ENCODE measurements around the gene MTCL1. TPM values are rescaled to one million over a fixed set of nuclear protein-coding genes. Genes with fewer than 3 reads are reported as not detected.

MTCL1 gene
- total and polyA plus RNA-seq, 9 donors, result 2.2 to 9.6 (median 6.5) TPM

GRCh38 chr18:8806100-8806797 lies 100.9 kb downstream of the MTCL1 start:
- Histone ChIP-seq H3K36me3 (no peaks in the 10 kb centered on the region), H3K4me3 (no peak overlapping the region), H3K9me3 (no peaks in the 10 kb centered on the region), H3K4me1 (ENCODE audit: insufficient read depth) (no peaks in the 10 kb centered on the region), H3K27me3 (no peaks in the 10 kb centered on the region), H3K27ac (no peak overlapping the region)
- no peak for DNase-seq
- 94 to 97% (median 96%) methylated on average over 6 of the region's 6 CpGs for WGBS, 3 donors
- intact Hi-C loops (cut with DNase I), result no loop called here
- TF ChIP-seq POLR2A (IDR thresholded peaks at IDR 0.05), result no peak
- TF ChIP-seq CTCF (IDR thresholded peaks at IDR 0.05), result no peak
- no peak for TF ChIP-seq EP300 (IDR thresholded peaks at IDR 0.05)

GRCh38 chr18:8806798-8807487 lies 101.6 kb downstream of the MTCL1 start:
- no peak overlapping the region for H3K4me3 ChIP-seq
- no peak overlapping the region for H3K27ac ChIP-seq
- intact Hi-C loops (cut with DNase I), result no loop called here
- 94 to 97% (median 97%) methylated on average over 19 of the region's 19 CpGs for WGBS, 3 donors
- TF ChIP-seq POLR2A (IDR thresholded peaks at IDR 0.05) (no peak), CTCF (IDR thresholded peaks at IDR 0.05) (no peak), EP300 (IDR thresholded peaks at IDR 0.05) (no peak)
- H3K36me3 ChIP-seq, result no peaks in the 10 kb centered on the region
- no peaks in the 10 kb centered on the region for H3K9me3 ChIP-seq
- no peaks in the 10 kb centered on the region for H3K4me1 ChIP-seq (ENCODE audit: insufficient read depth)
- no peaks in the 10 kb centered on the region for H3K27me3 ChIP-seq
- no peak for DNase-seq

- no peaks in the 10 kb centered on the region for H3K4me1 ChIP-seq (ENCODE audit: insufficient read depth)
- TF ChIP-seq POLR2A (IDR thresholded peaks at IDR 0.05), result no peak
- no peak for TF ChIP-seq EP300 (IDR thresholded peaks at IDR 0.05)
- intact Hi-C loops (cut with DNase I), result no loop called here
- WGBS, 3 donors, result 77 to 83% (median 81%) methylated on average over 3 of the region's 3 CpGs
- H3K27me3 ChIP-seq, result no peaks in the 10 kb centered on the region
- no peaks in the 10 kb centered on the region for H3K36me3 ChIP-seq
- no peak overlapping the region for H3K4me3 ChIP-seq
- DNase-seq, result no peak
- no peak overlapping the region for H3K27ac ChIP-seq
- H3K9me3 ChIP-seq, result no peaks in the 10 kb centered on the region
Observed at GRCh38 chr18:8807488-8807805, 102.1 kb downstream of the MTCL1 start.

- Histone ChIP-seq H3K4me3 (no peak overlapping the region), H3K4me1 (ENCODE audit: insufficient read depth) (no peaks in the 10 kb centered on the region), H3K27me3 (no peaks in the 10 kb centered on the region), H3K9me3 (no peaks in the 10 kb centered on the region), H3K36me3 (no peaks in the 10 kb centered on the region), H3K27ac (no peak overlapping the region)
- intact Hi-C loops (cut with DNase I), result no loop called here
- TF ChIP-seq EP300 (IDR thresholded peaks at IDR 0.05), result no peak
- no peak for TF ChIP-seq POLR2A (IDR thresholded peaks at IDR 0.05)
- TF ChIP-seq CTCF (IDR thresholded peaks at IDR 0.05), result no peak
- 47 to 67% (median 56%) methylated on average over 6 of the region's 6 CpGs for WGBS, 3 donors
- no peak for DNase-seq
Observed at GRCh38 chr18:8808001-8808400, 102.6 kb downstream of the MTCL1 start.

- no peaks in the 10 kb centered on the region for H3K27me3 ChIP-seq
- 94 to 96% (median 95%) methylated on average over 13 of the region's 13 CpGs for WGBS, 3 donors
- H3K36me3 ChIP-seq, result no peaks in the 10 kb centered on the region
- H3K4me3 ChIP-seq, result no peak overlapping the region
- intact Hi-C loops (cut with DNase I), result no loop called here
- H3K4me1 ChIP-seq (ENCODE audit: insufficient read depth), result no peaks in the 10 kb centered on the region
- no peak for DNase-seq
- TF ChIP-seq CTCF (IDR thresholded peaks at IDR 0.05), result no peak
- no peak for TF ChIP-seq POLR2A (IDR thresholded peaks at IDR 0.05)
- no peaks in the 10 kb centered on the region for H3K9me3 ChIP-seq
- no peak overlapping the region for H3K27ac ChIP-seq
Observed at GRCh38 chr18:8809514-8809913, 104.2 kb downstream of the MTCL1 start.

Data from ovary (tissue), 9 donors.